Prostate gland (tissue), 2 donors: ENCODE data around the gene C1QTNF12. TPM values are rescaled to one million over a fixed set of nuclear protein-coding genes. Genes with fewer than 3 reads are reported as not detected.
A peak's percentile ranks its signal among the peaks of the same experiment; 100 is the strongest.

Experiments used
- DNase-seq: peaks from one replicate; pipeline ENCODE4 v3.0.0-alpha.2; 2019; ENCODE audit warnings: low spot score
- H3K27ac ChIP-seq, 2 donors: fragments of 200-600 bp; sonication (generic); 2 replicates each; pipeline ENCODE4 v1.5.1; 2017 to 2019
- H3K27me3 ChIP-seq: fragments of 200-600 bp; sonication (generic); replicated peaks from 2 replicates; pipeline ENCODE4 v1.5.1; 2019; ENCODE audit not compliant: insufficient read depth
- H3K36me3 ChIP-seq, 2 donors: fragments of 200-600 bp; sonication (generic); 1 replicate in 1 of 2; 2 replicates in 1 of 2; pipeline versions ENCODE4 v1.5.1 to v1.8.1; 2017 to 2019
- H3K4me1 ChIP-seq: fragments of 200-600 bp; sonication (generic); replicated peaks from 2 replicates; pipeline ENCODE4 v1.5.1; 2019
- H3K4me3 ChIP-seq, 2 donors: fragments of 200-600 bp; sonication (generic); 2 replicates each; pipeline ENCODE4 v1.5.1; 2017 to 2019
- H3K9me3 ChIP-seq: fragments of 200-600 bp; sonication (generic); 2 replicates; pipeline ENCODE4 v1.5.1; 2017
- CTCF ChIP-seq, 4 experiments: fragments of 200-600 bp in 2 of 4; fragments of 450-650 bp in 2 of 4; sonication (generic) in 2 of 4; IDR thresholded peaks; 1 replicate in 3 of 4; 2 replicates in 1 of 4; pipeline ENCODE4 v1.5.1; 2016 to 2019; ENCODE audit warnings: antibody characterized with exemption in 4 of 4, mild to moderate bottlenecking in 2 of 4, moderate library complexity in 2 of 4
- POLR2A ChIP-seq: fragments of 450-650 bp; IDR thresholded peaks from one replicate; pipeline ENCODE4 v1.6.1; 2016; ENCODE audit warnings: antibody characterized with exemption, mild to moderate bottlenecking
- POLR2AphosphoS5 ChIP-seq: sonication (generic); formaldehyde crosslinking; IDR thresholded peaks from one replicate; pipeline ENCODE4 v1.6.1; 2017; ENCODE audit warnings: antibody characterized with exemption
- WGBS: methylation state at CpG from one replicate; pipeline ENCODE4 v1.1.5; 2018; 5-methylcytosine and 5-hydroxymethylcytosine counted together
- intact Hi-C: fragments of 100-400 bp; cut with DNase I; formaldehyde crosslinking; loops from one replicate; pipeline ENCODE4 v1.14.2; 2022
- total RNA-seq, 2 donors: library from RNA; depleted of rRNA; stranded (reverse); fragments of >200 nt; gene quantifications; one replicate each; pipeline ENCODE4 v1.1.0, GENCODE V29; 2016

Gene C1QTNF12
- total RNA-seq, 2 donors from 2014 or later, result 3.4 TPM; not detected in 1

- Histone ChIP-seq H3K36me3 (peaks cover 0 to 10% of the 10 kb centered on the region in 2 donors), H3K4me1 (no peaks in the 10 kb centered on the region), H3K27me3 (no peaks in the 10 kb centered on the region), H3K9me3 (no peaks in the 10 kb centered on the region), H3K27ac (no peak overlapping the region), H3K4me3 (no peak overlapping the region)
- WGBS, result 47% methylated on average over 11 of the region's 11 CpGs
- TF ChIP-seq POLR2A, result no peak
- no peak for TF ChIP-seq CTCF (IDR thresholded peaks at IDR 0.05)
- TF ChIP-seq POLR2AphosphoS5, result no peak
- intact Hi-C loops, result no loop called here
- no peak for DNase-seq
Observed at GRCh38 chr1:1215080-1215676, 31.3 kb downstream of the C1QTNF12 start.

GRCh38 chr1:1213345-1214265 lies 32.9 kb downstream of the C1QTNF12 start, which contains the start of gene TNFRSF4:
Gene TNFRSF4 (minus strand): TSS chr1:1214153. CDS start chr1:1214127, 26 bp downstream.
- 61% methylated on average over 55 of the region's 56 CpGs for WGBS
- H3K4me3 ChIP-seq, result no peak within 1 kb of the TSS
- intact Hi-C loops, result no loop called here

GRCh38 chr1:1212780-1213344 lies 33.7 kb downstream of the C1QTNF12 start:
- intact Hi-C loops, result no loop called here
- Histone ChIP-seq H3K4me1 (no peaks in the 10 kb centered on the region), H3K27me3 (no peaks in the 10 kb centered on the region), H3K4me3 (peak overlapping the region; percentile 12 to 16), H3K27ac (no peak overlapping the region), H3K9me3 (no peaks in the 10 kb centered on the region), H3K36me3 (peaks cover 0 to 10% of the 10 kb centered on the region in 2 donors)
- no peak for DNase-seq
- no peak for TF ChIP-seq CTCF (IDR thresholded peaks at IDR 0.05)
- WGBS, result 51% methylated on average over 11 of the region's 24 CpGs

More at GRCh38 chr1:1213345-1214265, 32.9 kb downstream of the C1QTNF12 start, which contains the start of gene TNFRSF4:
- no peaks in the 10 kb centered on the region for H3K4me1 ChIP-seq
- H3K27me3 ChIP-seq, result no peaks in the 10 kb centered on the region
- no peak for DNase-seq
- no peak within 1 kb of the TSS for H3K27ac ChIP-seq
- H3K9me3 ChIP-seq, result no peaks in the 10 kb centered on the region
- no peak for TF ChIP-seq POLR2A
- no peak for TF ChIP-seq POLR2AphosphoS5
- TF ChIP-seq CTCF (IDR thresholded peaks at IDR 0.05), result no peak
- peaks cover 0 to 10% of the 10 kb centered on the region in 2 donors for H3K36me3 ChIP-seq

- WGBS, result 91% methylated on average over 27 of the region's 28 CpGs
Observed at GRCh38 chr1:1211541-1212441, 34.7 kb downstream of the C1QTNF12 start.

More at GRCh38 chr1:1211541-1212441, 34.7 kb downstream of the C1QTNF12 start:
- Histone ChIP-seq H3K4me1 (no peaks in the 10 kb centered on the region), H3K27ac (no peak overlapping the region), H3K36me3 (peaks cover 0 to under 1% of the 10 kb centered on the region in 2 donors), H3K27me3 (no peaks in the 10 kb centered on the region), H3K9me3 (no peaks in the 10 kb centered on the region), H3K4me3 (peak overlapping the region in 1 of 2 donors; percentile 16)
- no peak for DNase-seq
- intact Hi-C loops, result no loop called here
- no peak for TF ChIP-seq POLR2A
- no peak for TF ChIP-seq CTCF (IDR thresholded peaks at IDR 0.05)
- no peak for TF ChIP-seq POLR2AphosphoS5
